GM12878 (cell line): ENCODE data around the gene AGAP1.

Source experiments
- CHD2 ChIP-seq: IDR thresholded peaks from 2 replicates; pipeline ENCODE4 v1.6.1; 2011; ENCODE audit warnings: low read depth, low read length, improper control_type of control experiment, borderline replicate concordance
- CTCF ChIP-seq, 3 experiments: IDR thresholded peaks in 2 of 3; conservative IDR thresholded peaks in 1 of 3; 2 replicates each; pipeline ENCODE4 v1.5.1; 2011; ENCODE audit warnings: low read depth in 3 of 3, low read length in 3 of 3, mild to moderate bottlenecking in 3 of 3, control low read depth in 2 of 3, moderate library complexity in 2 of 3, inconsistent platforms in 1 of 3, mixed read lengths in 1 of 3; ENCODE audit not compliant: control insufficient read depth in 2 of 3, insufficient read depth in 1 of 3; ENCODE audit errors: extremely low read depth in 1 of 3
- MTA2 ChIP-seq: fragments of 450-650 bp; IDR thresholded peaks from 2 replicates; pipeline ENCODE4 v1.6.1; 2016; ENCODE audit warnings: low read depth, mild to moderate bottlenecking, moderate library complexity
- POLR2A ChIP-seq: IDR thresholded peaks from 2 replicates; pipeline ENCODE4 v1.6.1; 2011; ENCODE audit warnings: low read depth, mild to moderate bottlenecking, low read length

DNA sequence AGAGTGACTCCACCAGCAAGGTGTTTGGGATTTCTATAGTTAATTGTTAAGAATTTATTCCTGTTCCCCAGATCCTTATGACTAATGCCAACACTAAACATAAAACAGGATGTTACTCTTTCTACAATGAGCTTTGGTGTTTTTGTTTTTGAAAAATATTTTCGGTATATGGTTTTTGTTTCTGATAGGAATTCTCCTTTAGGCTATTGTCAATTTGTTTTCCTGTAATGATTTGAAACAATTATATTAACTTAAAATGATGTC lies 182.6 kb downstream of the AGAP1 start:
- TF ChIP-seq CHD2, result no peak
- no peak for TF ChIP-seq MTA2
- TF ChIP-seq CTCF (IDR thresholded peaks at IDR 0.05 in 2 of 3, conservative IDR thresholded peaks at IDR 0.05 in 1 of 3; ENCODE audit: control insufficient read depth in 2 of 3, extremely low read depth in 1 of 3, insufficient read depth in 1 of 3, low read depth in 3 of 3, low read length in 3 of 3), result no peak
- TF ChIP-seq POLR2A, result no peak
